ENCODE data around the gene FAM3C. TPM values are rescaled to one million over a fixed set of nuclear protein-coding genes. Genes with fewer than 3 reads are reported as not detected.
A peak's percentile ranks its signal among the peaks of the same experiment; 100 is the strongest.

Gene FAM3C
- total RNA-seq, 2 donors from 2014 or later: 45.9 to 69.8 TPM

GRCh38 chr7:121404348-121404747, 8.2 kb upstream of the FAM3C start:
- no peaks in the 10 kb centered on the region for H3K9me3 ChIP-seq
- DNase-seq (ENCODE audit: low spot score): no peak
- no peak overlapping the region for H3K27ac ChIP-seq
- TF ChIP-seq CTCF (IDR thresholded peaks at IDR 0.05): no peak
- H3K4me3 ChIP-seq: no peak overlapping the region
- no peaks in the 10 kb centered on the region for H3K27me3 ChIP-seq
- no peaks in the 10 kb centered on the region for H3K4me1 ChIP-seq
- no peaks in the 10 kb centered on the region for H3K36me3 ChIP-seq

- no peak for DNase-seq (ENCODE audit: low spot score)
- Histone ChIP-seq H3K27ac (no peak overlapping the region), H3K4me3 (no peak overlapping the region), H3K9me3 (no peaks in the 10 kb centered on the region), H3K36me3 (no peaks in the 10 kb centered on the region), H3K27me3 (no peaks in the 10 kb centered on the region), H3K4me1 (no peaks in the 10 kb centered on the region)
- TF ChIP-seq CTCF (IDR thresholded peaks at IDR 0.05): no peak
These were observed 6.6 kb upstream of the FAM3C start for GRCh38 chr7:121402701-121403100.

GRCh38 chr7:121401896-121402295, 5.8 kb upstream of the FAM3C start:
- H3K36me3 ChIP-seq: no peaks in the 10 kb centered on the region
- TF ChIP-seq CTCF (IDR thresholded peaks at IDR 0.05): no peak
- no peak overlapping the region for H3K27ac ChIP-seq
- no peak overlapping the region for H3K4me3 ChIP-seq
- no peaks in the 10 kb centered on the region for H3K9me3 ChIP-seq
- peaks cover 0 to 5% of the 10 kb centered on the region in 2 donors for H3K4me1 ChIP-seq
- DNase-seq (ENCODE audit: low spot score): no peak
- no peaks in the 10 kb centered on the region for H3K27me3 ChIP-seq

DNA sequence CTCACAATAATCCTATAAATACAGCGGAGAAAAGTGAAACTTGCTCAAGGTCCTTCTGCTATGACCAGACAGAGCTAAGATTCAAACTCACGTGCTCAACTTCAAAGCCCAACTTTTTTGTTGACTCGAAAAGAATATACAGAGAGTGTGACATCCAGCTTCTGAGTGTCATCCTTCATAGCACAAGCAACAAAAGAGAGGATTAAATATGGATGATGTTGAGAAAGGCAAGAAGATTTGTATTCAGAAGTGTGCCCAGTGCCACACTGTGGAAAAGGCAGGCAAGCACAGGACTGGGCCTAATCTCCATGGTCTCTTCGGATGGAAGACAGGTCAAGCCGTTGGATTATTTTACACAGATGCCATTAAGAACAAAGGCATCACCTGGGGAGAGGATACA, 2.1 kb upstream of the FAM3C start:
- peaks cover 0 to 16% of the 10 kb centered on the region in 2 donors for H3K4me1 ChIP-seq
- H3K27ac ChIP-seq: no peak overlapping the region
- TF ChIP-seq CTCF (IDR thresholded peaks at IDR 0.05): no peak
- no peak overlapping the region for H3K4me3 ChIP-seq
- no peaks in the 10 kb centered on the region for H3K9me3 ChIP-seq
- no peak for DNase-seq (ENCODE audit: low spot score)
- H3K36me3 ChIP-seq: no peaks in the 10 kb centered on the region
- H3K27me3 ChIP-seq: no peaks in the 10 kb centered on the region

- Histone ChIP-seq H3K27ac (no peak overlapping the region), H3K4me1 (peaks cover 0 to 16% of the 10 kb centered on the region in 2 donors), H3K9me3 (no peaks in the 10 kb centered on the region), H3K36me3 (no peaks in the 10 kb centered on the region), H3K4me3 (no peak overlapping the region), H3K27me3 (no peaks in the 10 kb centered on the region)
- TF ChIP-seq CTCF (IDR thresholded peaks at IDR 0.05): no peak
- DNase-seq (ENCODE audit: low spot score): no peak
These were observed 1.7 kb upstream of the FAM3C start for GRCh38 chr7:121397822-121398221.

- Histone ChIP-seq H3K4me3 (no peak overlapping the region), H3K36me3 (no peaks in the 10 kb centered on the region), H3K9me3 (no peaks in the 10 kb centered on the region), H3K4me1 (peaks cover 0 to 16% of the 10 kb centered on the region in 2 donors), H3K27me3 (no peaks in the 10 kb centered on the region), H3K27ac (peak overlapping the region in 1 of 2 donors; percentile 87)
- DNase-seq (ENCODE audit: low spot score): no peak
- no peak for TF ChIP-seq CTCF (IDR thresholded peaks at IDR 0.05)
These were observed 1.3 kb upstream of the FAM3C start for GRCh38 chr7:121397361-121397760.

Measured in right atrium auricular region (tissue), 2 donors.